HCT116 (cell line): ENCODE results near the gene MYH10. TPM values are rescaled to one million over a fixed set of nuclear protein-coding genes. Genes with fewer than 3 reads are reported as not detected.

Source experiments
- ATAC-seq: fragments of 200-7000 bp; cut with Tn5 transposase; 2 replicates; pipeline ENCODE4 v1.9.1; 2020; ENCODE audit warnings: mild to moderate bottlenecking, moderate library complexity
- BruUV-seq: library from RNA; stranded (reverse); fragments of 400-500 nt; replicated peaks from 2 replicates; lab custom pipeline; 2021; lab: Mats Ljungman, UMichigan
- CTCF ChIA-PET: fragments of 300-600 bp; sonication (Branson Sonifier 250); formaldehyde crosslinking; loops from one replicate; lab custom pipeline; 2021; ENCODE audit warnings: antibody characterized with exemption; lab: Charles Lee
- POLR2A ChIA-PET: fragments of 300-600, 350-600 bp; sonication (Branson Sonifier 250); formaldehyde crosslinking; loops from one replicate; lab custom pipeline; 2021; ENCODE audit warnings: antibody characterized with exemption; lab: Charles Lee
- RAD21 ChIA-PET, 2 experiments: fragments of 300-600 bp; sonication (Branson Sonifier 250); formaldehyde crosslinking; loops; one replicate each; lab custom pipeline; 2023; ENCODE audit warnings: low total read pairs in 2 of 2; ENCODE audit not compliant: uncharacterized antibody in 2 of 2, unreplicated experiment in 2 of 2, low non-redundant PET in 1 of 2; lab: Charles Lee
- DNase-seq: peaks from one replicate; pipeline ENCODE4 v3.0.0-alpha.2; 2010; ENCODE audit warnings: low read depth, low spot score
- H2AFZ ChIP-seq: fragments of 200-600 bp; shearing (Covaris generic), sonication (generic); 2 replicates; pipeline ENCODE4 v1.6.1; 2017; ENCODE audit warnings: low read depth, mixed run types, mixed read lengths, antibody characterized with exemption, low read length; ENCODE audit not compliant: poor library complexity, severe bottlenecking
- H3K27ac ChIP-seq: 2 replicates; pipeline ENCODE4 v1.5.1; 2012; ENCODE audit warnings: low read depth, low read length
- H3K27me3 ChIP-seq: fragments of 200-600 bp; sonication (generic); 2 replicates; pipeline ENCODE4 v1.6.1; 2016; ENCODE audit warnings: mixed run types, low read length, mixed read lengths; ENCODE audit not compliant: insufficient read depth
- H3K36me3 ChIP-seq, 2 experiments: fragments of 200-500 bp in 1 of 2; fragments of 200-600 bp in 1 of 2; sonication (Bioruptor generic) in 1 of 2; sonication (generic) in 1 of 2; 2 replicates each; pipeline versions ENCODE4 v1.5.1 to v1.6.1; 2014 to 2016; ENCODE audit warnings: low read length in 2 of 2, inconsistent platforms in 1 of 2, mixed read lengths in 1 of 2, mixed run types in 1 of 2; ENCODE audit not compliant: insufficient read depth in 2 of 2, control insufficient read depth in 1 of 2
- H3K4me1 ChIP-seq, 2 experiments: fragments of 200-600 bp in 1 of 2; sonication (generic) in 1 of 2; 2 replicates each; pipeline versions ENCODE4 v1.5.1 to v1.6.1; 2012 to 2017; ENCODE audit warnings: low read length in 2 of 2, inconsistent platforms in 1 of 2, mild to moderate bottlenecking in 1 of 2, mixed read lengths in 1 of 2, mixed run types in 1 of 2, moderate library complexity in 1 of 2; ENCODE audit not compliant: insufficient read depth in 2 of 2, control insufficient read depth in 1 of 2
- H3K4me2 ChIP-seq: fragments of 200-600 bp; sonication (generic); 2 replicates; pipeline ENCODE4 v1.6.1; 2017; ENCODE audit warnings: mixed run types, low read length, mixed read lengths
- H3K4me3 ChIP-seq, 2 experiments: fragments of 200-600 bp in 1 of 2; sonication (generic) in 1 of 2; replicated peaks in 1 of 2; 2 replicates each; pipeline ENCODE4 v1.5.1; 2011 to 2016; ENCODE audit warnings: low read length in 2 of 2, control low read depth in 1 of 2, low read depth in 1 of 2, mild to moderate bottlenecking in 1 of 2, mixed read lengths in 1 of 2, mixed run types in 1 of 2
- H3K79me2 ChIP-seq: fragments of 200-600 bp; sonication (generic); 2 replicates; pipeline ENCODE4 v1.6.1; 2017; ENCODE audit warnings: mild to moderate bottlenecking, mixed run types, low read length, moderate library complexity, mixed read lengths; ENCODE audit not compliant: insufficient read depth
- H3K9ac ChIP-seq: fragments of 200-600 bp; sonication (generic); 2 replicates; pipeline ENCODE4 v1.6.1; 2016; ENCODE audit warnings: low read length, mixed read lengths
- H3K9me2 ChIP-seq: fragments of 200-600 bp; sonication (generic), shearing (Covaris generic); 2 replicates; pipeline ENCODE4 v1.6.1; 2017; ENCODE audit warnings: mixed run types, mild to moderate bottlenecking, moderate library complexity; ENCODE audit not compliant: insufficient read depth
- H3K9me3 ChIP-seq, 2 experiments: fragments of 200-500 bp in 1 of 2; fragments of 200-600 bp in 1 of 2; sonication (Bioruptor generic) in 1 of 2; sonication (generic) in 1 of 2; 2 replicates each; pipeline ENCODE4 v1.6.1; 2014 to 2017; ENCODE audit warnings: low read length in 2 of 2, mixed read lengths in 2 of 2, inconsistent platforms in 1 of 2, low read depth in 1 of 2, mild to moderate bottlenecking in 1 of 2, mixed run types in 1 of 2, moderate library complexity in 1 of 2; ENCODE audit not compliant: control insufficient read depth in 1 of 2, insufficient read depth in 1 of 2
- H4K20me1 ChIP-seq: fragments of 200-600 bp; sonication (generic), shearing (Covaris generic); 2 replicates; pipeline ENCODE4 v1.6.1; 2017; ENCODE audit warnings: mixed run types, mild to moderate bottlenecking, moderate library complexity; ENCODE audit not compliant: insufficient read depth
- CBX3 ChIP-seq: IDR thresholded peaks from 2 replicates; pipeline ENCODE4 v1.6.1; 2012; ENCODE audit warnings: low read depth
- CEBPB ChIP-seq: IDR thresholded peaks from 2 replicates; pipeline ENCODE4 v1.6.1; 2012; ENCODE audit warnings: low read depth
- EZH2 ChIP-seq: fragments of 200-600 bp; sonication (generic); IDR thresholded peaks from 2 replicates; pipeline ENCODE4 v1.6.1; 2017; ENCODE audit warnings: antibody characterized with exemption, mixed run types
- EZH2phosphoT487 ChIP-seq: fragments of 200-600 bp; IDR thresholded peaks from 2 replicates; pipeline ENCODE4 v1.6.1; 2018; ENCODE audit warnings: antibody characterized with exemption, borderline replicate concordance
- JUND ChIP-seq: IDR thresholded peaks from 2 replicates; pipeline ENCODE4 v1.6.1; 2012
- POLR2A ChIP-seq: IDR thresholded peaks from 2 replicates; pipeline ENCODE4 v1.7.0; 2011; ENCODE audit warnings: borderline replicate concordance; ENCODE audit not compliant: insufficient read depth, insufficient read length; ENCODE audit errors: extremely low read depth
- POLR2AphosphoS5 ChIP-seq: IDR thresholded peaks from 2 replicates; pipeline ENCODE4 v1.6.1; 2011; ENCODE audit warnings: mild to moderate bottlenecking, low read depth, low read length, moderate library complexity
- RAD21 ChIP-seq: IDR thresholded peaks from 2 replicates; pipeline ENCODE4 v1.6.1; 2012; ENCODE audit warnings: low read depth, mild to moderate bottlenecking
- SP1 ChIP-seq: IDR thresholded peaks from 2 replicates; pipeline ENCODE4 v1.6.1; 2012; ENCODE audit warnings: low read depth
- SRF ChIP-seq: IDR thresholded peaks from 2 replicates; pipeline ENCODE4 v1.6.1; 2012; ENCODE audit warnings: low read depth
- TCF7L2 ChIP-seq: IDR thresholded peaks from 2 replicates; pipeline ENCODE4 v1.7.0; 2011; ENCODE audit warnings: borderline replicate concordance, inconsistent platforms; ENCODE audit not compliant: insufficient read depth, insufficient read length; ENCODE audit errors: extremely low read depth
- YY1 ChIP-seq: IDR thresholded peaks from 2 replicates; pipeline ENCODE4 v1.6.1; 2011; ENCODE audit warnings: low read length, low read depth, moderate library complexity, mild to moderate bottlenecking; ENCODE audit not compliant: insufficient replicate concordance; ENCODE audit errors: extremely low read depth
- ZFX ChIP-seq: fragments of 450-650 bp; IDR thresholded peaks from 2 replicates; pipeline ENCODE4 v1.6.1; 2017
- ZNF274 ChIP-seq: fragments of 200-500 bp; sonication (Bioruptor generic); IDR thresholded peaks from 2 replicates; pipeline ENCODE4 v1.6.1; 2014; ENCODE audit warnings: mild to moderate bottlenecking, low read depth, low read length, inconsistent platforms
- intact Hi-C: fragments of 100-400 bp; cut with micrococcal nuclease; formaldehyde crosslinking; loops from 2 replicates; pipeline ENCODE4 v1.10.0; 2022
- total RNA-seq: library from RNA; stranded (reverse); gene quantifications from one replicate; pipeline ENCODE4 v1.2.1, GENCODE V29; 2021; ENCODE audit not compliant: unreplicated experiment
- TF ChIP-seq, protein P1 (sequence below), 3 experiments: fragments of 200-600 bp in 1 of 3; sonication (generic) in 1 of 3; IDR thresholded peaks in 2 of 3; conservative IDR thresholded peaks in 1 of 3; 2 replicates each; pipeline ENCODE4 v1.5.1; 2012 to 2017; ENCODE audit warnings: low read depth in 2 of 3, low read length in 2 of 3, antibody characterized with exemption in 1 of 3, borderline replicate concordance in 1 of 3, control low read depth in 1 of 3, mild to moderate bottlenecking in 1 of 3, mixed read lengths in 1 of 3, mixed run types in 1 of 3, moderate library complexity in 1 of 3; ENCODE audit not compliant: insufficient read depth in 1 of 3
- TF ChIP-seq, protein P2 (sequence below): IDR thresholded peaks from 2 replicates; pipeline ENCODE4 v1.6.1; 2012
- TF ChIP-seq, protein P3 (sequence below): IDR thresholded peaks from 2 replicates; pipeline ENCODE4 v1.6.1; 2012
- TF ChIP-seq, protein P4 (sequence below): IDR thresholded peaks from 2 replicates; pipeline ENCODE4 v1.6.1; 2011; ENCODE audit warnings: mild to moderate bottlenecking, low read length, moderate library complexity; ENCODE audit not compliant: insufficient replicate concordance; ENCODE audit errors: extremely low read depth
- TF ChIP-seq, protein P5 (sequence below): IDR thresholded peaks from 2 replicates; pipeline ENCODE4 v1.6.1; 2012; ENCODE audit warnings: low read depth

MYH10 gene
- total RNA-seq, 1 experiment from 2014 or later: 39.2 TPM

DNA sequence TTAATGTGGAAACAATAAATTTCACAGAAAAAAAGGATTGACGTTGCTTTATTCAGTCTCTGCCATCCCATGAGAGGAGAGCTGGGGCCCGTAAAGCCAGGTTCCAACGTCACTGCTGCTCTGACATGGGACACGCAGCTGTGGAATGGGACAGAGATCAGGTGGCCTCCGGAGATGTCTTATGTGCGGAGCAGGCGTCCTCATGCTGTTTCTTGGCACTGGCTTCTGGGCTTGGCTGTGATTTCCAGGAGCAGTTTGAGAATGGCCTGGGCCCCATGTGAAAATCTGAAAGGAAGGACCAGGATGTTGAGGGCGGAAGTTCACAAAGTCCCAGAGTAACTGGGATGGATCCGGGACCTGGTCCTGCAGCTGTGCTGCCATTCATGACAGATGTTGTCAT lies 162.4 kb downstream of the MYH10 start:
- RAD21 ChIA-PET: no interaction called here

More for the DNA sequence above, 162.4 kb downstream of the MYH10 start:
- Histone ChIP-seq H2AFZ (no peak overlapping the region), H3K4me3 (no peak overlapping the region), H3K4me2 (no peak overlapping the region), H4K20me1 (peaks cover 3% of the 10 kb centered on the region; the same call in 1 of the 2 replicates), H3K27me3 (no peaks in the 10 kb centered on the region), H3K27ac (no peak overlapping the region), H3K9me3 (no peaks in the 10 kb centered on the region), H3K79me2 (peaks cover 38% of the 10 kb centered on the region; the same call in 1 of the 2 replicates), H3K4me1 (no peaks in the 10 kb centered on the region), H3K9me2 (no peaks in the 10 kb centered on the region), H3K36me3 (peaks cover 13 to 14% of the 10 kb centered on the region in 2 experiments; a peak in 3 of 4 replicates), H3K9ac (no peak overlapping the region)
- ChIA-PET CTCF (no interaction called here), POLR2A (no interaction called here)
- ATAC-seq: no peak
- BruUV-seq: no TSS peak
- TF ChIP-seq ZNF274 (no peak), CBX3 (no peak), TCF7L2 (no peak), ZFX (no peak), RAD21 (no peak), SRF (no peak), EZH2 (no peak), YY1 (no peak), JUND (no peak), POLR2A (no peak), POLR2AphosphoS5 (no peak), EZH2phosphoT487 (no peak), CEBPB (no peak), SP1 (no peak)
- TF ChIP-seq, protein P1, sequence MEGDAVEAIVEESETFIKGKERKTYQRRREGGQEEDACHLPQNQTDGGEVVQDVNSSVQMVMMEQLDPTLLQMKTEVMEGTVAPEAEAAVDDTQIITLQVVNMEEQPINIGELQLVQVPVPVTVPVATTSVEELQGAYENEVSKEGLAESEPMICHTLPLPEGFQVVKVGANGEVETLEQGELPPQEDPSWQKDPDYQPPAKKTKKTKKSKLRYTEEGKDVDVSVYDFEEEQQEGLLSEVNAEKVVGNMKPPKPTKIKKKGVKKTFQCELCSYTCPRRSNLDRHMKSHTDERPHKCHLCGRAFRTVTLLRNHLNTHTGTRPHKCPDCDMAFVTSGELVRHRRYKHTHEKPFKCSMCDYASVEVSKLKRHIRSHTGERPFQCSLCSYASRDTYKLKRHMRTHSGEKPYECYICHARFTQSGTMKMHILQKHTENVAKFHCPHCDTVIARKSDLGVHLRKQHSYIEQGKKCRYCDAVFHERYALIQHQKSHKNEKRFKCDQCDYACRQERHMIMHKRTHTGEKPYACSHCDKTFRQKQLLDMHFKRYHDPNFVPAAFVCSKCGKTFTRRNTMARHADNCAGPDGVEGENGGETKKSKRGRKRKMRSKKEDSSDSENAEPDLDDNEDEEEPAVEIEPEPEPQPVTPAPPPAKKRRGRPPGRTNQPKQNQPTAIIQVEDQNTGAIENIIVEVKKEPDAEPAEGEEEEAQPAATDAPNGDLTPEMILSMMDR (IDR thresholded peaks at IDR 0.05 in 2 of 3, conservative IDR thresholded peaks at IDR 0.05 in 1 of 3; ENCODE audit: borderline replicate concordance in 1 of 3, insufficient read depth in 1 of 3, low read depth in 2 of 3, low read length in 2 of 3): no peak
- TF ChIP-seq, protein P2, sequence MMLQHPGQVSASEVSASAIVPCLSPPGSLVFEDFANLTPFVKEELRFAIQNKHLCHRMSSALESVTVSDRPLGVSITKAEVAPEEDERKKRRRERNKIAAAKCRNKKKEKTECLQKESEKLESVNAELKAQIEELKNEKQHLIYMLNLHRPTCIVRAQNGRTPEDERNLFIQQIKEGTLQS: no peak
- TF ChIP-seq, protein P3, sequence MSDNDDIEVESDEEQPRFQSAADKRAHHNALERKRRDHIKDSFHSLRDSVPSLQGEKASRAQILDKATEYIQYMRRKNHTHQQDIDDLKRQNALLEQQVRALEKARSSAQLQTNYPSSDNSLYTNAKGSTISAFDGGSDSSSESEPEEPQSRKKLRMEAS: no peak
- TF ChIP-seq, protein P4, sequence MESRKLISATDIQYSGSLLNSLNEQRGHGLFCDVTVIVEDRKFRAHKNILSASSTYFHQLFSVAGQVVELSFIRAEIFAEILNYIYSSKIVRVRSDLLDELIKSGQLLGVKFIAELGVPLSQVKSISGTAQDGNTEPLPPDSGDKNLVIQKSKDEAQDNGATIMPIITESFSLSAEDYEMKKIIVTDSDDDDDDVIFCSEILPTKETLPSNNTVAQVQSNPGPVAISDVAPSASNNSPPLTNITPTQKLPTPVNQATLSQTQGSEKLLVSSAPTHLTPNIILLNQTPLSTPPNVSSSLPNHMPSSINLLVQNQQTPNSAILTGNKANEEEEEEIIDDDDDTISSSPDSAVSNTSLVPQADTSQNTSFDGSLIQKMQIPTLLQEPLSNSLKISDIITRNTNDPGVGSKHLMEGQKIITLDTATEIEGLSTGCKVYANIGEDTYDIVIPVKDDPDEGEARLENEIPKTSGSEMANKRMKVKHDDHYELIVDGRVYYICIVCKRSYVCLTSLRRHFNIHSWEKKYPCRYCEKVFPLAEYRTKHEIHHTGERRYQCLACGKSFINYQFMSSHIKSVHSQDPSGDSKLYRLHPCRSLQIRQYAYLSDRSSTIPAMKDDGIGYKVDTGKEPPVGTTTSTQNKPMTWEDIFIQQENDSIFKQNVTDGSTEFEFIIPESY: no peak
- TF ChIP-seq, protein P5, sequence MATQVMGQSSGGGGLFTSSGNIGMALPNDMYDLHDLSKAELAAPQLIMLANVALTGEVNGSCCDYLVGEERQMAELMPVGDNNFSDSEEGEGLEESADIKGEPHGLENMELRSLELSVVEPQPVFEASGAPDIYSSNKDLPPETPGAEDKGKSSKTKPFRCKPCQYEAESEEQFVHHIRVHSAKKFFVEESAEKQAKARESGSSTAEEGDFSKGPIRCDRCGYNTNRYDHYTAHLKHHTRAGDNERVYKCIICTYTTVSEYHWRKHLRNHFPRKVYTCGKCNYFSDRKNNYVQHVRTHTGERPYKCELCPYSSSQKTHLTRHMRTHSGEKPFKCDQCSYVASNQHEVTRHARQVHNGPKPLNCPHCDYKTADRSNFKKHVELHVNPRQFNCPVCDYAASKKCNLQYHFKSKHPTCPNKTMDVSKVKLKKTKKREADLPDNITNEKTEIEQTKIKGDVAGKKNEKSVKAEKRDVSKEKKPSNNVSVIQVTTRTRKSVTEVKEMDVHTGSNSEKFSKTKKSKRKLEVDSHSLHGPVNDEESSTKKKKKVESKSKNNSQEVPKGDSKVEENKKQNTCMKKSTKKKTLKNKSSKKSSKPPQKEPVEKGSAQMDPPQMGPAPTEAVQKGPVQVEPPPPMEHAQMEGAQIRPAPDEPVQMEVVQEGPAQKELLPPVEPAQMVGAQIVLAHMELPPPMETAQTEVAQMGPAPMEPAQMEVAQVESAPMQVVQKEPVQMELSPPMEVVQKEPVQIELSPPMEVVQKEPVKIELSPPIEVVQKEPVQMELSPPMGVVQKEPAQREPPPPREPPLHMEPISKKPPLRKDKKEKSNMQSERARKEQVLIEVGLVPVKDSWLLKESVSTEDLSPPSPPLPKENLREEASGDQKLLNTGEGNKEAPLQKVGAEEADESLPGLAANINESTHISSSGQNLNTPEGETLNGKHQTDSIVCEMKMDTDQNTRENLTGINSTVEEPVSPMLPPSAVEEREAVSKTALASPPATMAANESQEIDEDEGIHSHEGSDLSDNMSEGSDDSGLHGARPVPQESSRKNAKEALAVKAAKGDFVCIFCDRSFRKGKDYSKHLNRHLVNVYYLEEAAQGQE: no peak
- intact Hi-C loops: no loop called here
- no peak for DNase-seq
